GM10847 (cell line): ENCODE data around the gene KLF13.

ENCODE experiments used
- POLR2A ChIP-seq: IDR thresholded peaks from 2 replicates; pipeline ENCODE4 v1.6.1; 2011; ENCODE audit not compliant: insufficient read length; ENCODE audit errors: extremely low read depth

Gene KLF13

DNA sequence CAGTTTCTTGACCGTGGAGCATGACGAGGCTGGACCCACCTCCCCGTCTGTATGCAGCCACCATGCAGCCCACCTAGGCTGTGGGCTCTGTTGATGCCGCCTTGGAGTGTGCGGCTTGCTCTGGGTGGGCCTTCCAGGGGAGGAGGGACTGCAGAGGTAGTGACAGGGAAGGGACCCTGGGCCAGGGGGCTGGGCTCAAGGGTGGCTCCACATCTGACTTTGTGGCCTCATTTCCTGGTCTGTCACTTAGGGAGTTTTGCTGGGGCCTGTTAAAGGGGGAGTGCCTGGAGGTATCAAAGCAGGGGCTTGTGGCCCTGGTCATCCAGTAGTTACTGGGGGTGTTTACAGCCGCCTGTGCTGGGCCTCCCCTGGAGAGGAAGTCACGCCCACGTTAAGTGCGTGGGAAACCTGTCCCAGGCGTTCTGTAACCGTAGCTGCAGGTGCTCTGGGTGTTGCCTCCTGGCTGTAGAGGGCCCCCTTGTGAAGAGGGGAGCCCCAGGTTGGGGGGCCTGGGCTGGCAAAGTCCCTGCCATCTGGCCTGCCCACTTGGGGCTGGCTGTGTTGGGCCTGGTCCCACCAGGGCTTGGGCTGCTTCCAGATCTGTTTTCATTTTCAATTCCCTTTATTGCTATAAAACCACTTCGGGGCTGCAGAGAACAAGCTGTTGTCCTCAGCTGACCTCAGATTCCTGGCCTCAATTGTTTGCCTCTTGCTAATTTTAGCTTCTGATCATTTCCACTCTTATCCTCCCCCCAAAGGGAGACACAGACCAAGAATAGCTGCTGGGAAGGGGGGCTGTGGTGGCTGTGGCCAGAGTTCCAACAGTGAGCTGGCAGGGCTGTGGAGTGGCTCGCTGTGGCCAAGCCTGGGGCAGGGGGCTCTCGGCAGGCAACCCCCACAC, 26.5 kb downstream of the KLF13 start:
- TF ChIP-seq POLR2A = peak; percentile 10

GRCh38 chr15:31353931-31354330, 27.3 kb downstream of the KLF13 start:
- no peak for TF ChIP-seq POLR2A

- no peak for TF ChIP-seq POLR2A
These were observed 30.5 kb downstream of the KLF13 start for GRCh38 chr15:31357148-31357547.

- no peak for TF ChIP-seq POLR2A
These were observed 31.5 kb downstream of the KLF13 start for GRCh38 chr15:31358163-31358562.

- TF ChIP-seq POLR2A = no peak
These were observed 32.5 kb downstream of the KLF13 start for GRCh38 chr15:31358957-31359701.

DNA sequence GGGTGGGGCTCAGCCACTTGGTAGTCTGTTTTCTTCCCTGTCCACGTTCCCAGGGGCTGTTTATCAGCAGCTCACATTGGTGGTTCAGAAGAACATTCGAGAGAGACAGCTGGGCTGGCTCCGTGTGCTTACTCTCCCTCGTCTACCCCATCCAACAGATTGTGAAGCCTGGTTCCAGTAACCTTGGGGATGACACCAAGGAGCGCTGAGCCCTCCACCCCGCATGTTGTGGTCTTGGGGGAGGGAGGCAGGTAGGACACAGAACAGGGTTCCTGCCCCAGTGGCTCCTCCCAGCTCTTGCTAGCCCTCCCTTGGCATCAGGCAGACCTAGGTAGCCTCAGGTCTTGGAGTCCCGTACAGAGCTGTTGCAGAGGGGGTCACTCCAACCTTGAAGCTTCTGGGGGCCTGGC, 33.1 kb downstream of the KLF13 start:
- TF ChIP-seq POLR2A = no peak

DNA sequence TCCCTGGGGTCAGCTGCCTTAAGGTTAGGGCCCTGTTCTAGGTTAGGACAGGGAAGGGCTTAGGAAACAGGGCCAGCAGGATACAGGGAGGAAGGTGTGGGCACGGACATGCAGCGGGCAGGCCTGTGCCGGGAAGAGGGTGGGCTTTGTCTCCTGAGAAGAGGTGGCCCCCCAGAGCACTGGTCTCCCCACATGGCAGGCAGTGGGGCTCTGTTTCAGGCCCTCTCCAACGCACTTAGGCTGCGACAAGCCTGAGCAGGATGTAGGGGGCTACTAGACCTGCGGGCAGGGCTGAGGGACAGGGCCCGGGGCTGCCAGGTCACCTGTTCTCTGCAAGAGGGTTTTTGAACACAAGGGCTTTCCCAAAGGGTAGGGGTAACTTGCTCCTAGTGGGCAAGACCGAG, 33.5 kb downstream of the KLF13 start:
- no peak for TF ChIP-seq POLR2A

DNA sequence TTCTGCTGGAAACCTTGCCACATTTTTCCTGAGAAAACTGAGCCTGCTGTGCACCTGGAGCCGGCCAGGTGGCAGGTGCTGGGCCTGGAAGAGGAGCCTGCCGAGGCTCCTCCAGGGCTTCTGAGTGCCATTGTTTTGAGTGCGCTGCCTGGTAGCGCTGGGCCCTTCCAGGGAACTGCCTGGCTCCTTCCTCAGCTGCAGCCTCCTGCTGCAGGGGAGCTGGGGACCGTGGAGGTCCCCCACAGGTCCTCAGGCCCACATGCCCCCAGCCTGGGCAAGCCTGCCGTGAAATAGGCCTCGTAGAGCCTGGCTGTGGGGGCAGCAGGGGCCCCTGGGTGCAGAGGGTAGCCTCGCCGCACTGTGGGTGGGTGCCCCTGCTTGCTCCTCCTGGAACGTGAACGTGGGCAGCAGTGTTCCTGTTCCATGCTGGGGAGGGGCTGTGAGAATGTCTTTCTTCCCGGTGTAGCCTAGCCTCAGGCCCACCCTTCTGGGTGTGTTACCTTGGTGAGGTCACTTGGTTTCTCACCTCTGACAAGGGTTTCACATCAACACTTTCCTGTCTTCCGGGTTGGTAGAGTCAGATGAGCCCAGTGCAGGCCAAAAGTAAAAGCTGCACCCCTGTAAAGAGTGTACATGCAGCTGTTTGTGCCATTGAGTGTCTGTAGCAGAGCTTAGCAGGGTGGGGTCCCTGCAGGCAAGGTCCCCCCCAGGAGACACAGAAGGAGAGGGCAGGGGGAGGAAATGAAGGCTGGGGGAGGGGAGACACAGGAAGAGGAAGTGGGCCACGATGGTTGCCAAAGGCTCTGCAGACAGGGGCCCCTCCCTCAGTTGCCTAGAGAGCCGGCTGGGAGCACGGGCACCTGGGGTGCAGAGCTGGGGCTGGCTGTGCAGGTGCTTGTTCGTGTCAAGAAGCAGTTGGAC, 34.5 kb downstream of the KLF13 start:
- peak; percentile 21 for TF ChIP-seq POLR2A

DNA sequence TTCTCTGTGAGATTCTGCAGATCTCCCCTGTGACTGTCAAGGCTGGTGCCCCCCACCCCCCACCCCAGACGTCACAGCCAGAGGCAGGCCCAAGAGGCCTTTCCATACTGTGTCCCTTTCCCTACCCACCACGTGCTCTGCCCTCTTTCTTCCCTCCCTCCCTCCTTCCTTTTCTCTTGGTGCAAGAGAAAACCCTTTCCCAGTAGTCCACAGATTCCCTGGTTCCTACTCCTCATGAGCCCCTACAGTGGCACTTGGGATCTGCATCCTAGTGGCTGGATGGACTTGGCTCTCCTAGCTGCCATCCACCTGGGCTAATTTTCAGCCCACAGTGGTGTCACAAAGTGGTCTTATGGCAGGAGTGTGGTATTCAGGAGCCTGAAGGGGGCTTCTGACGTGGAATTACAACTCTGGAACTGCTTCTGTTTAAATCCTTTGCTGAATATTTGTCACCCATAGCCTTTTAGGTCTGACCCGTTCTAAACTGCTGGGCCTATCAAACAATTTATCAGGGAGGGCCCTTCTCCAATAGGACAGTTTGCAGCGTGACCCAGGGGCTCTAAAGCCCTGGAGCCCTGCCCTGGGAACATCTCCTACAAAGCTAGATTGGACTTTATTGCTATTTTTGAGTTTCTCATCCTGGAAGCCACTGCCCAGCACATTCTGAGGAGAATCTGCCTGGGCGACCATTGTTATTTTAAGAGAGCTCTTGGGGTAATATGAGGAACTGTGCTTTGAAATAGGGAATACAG, 35.3 kb downstream of the KLF13 start:
- no peak for TF ChIP-seq POLR2A

DNA sequence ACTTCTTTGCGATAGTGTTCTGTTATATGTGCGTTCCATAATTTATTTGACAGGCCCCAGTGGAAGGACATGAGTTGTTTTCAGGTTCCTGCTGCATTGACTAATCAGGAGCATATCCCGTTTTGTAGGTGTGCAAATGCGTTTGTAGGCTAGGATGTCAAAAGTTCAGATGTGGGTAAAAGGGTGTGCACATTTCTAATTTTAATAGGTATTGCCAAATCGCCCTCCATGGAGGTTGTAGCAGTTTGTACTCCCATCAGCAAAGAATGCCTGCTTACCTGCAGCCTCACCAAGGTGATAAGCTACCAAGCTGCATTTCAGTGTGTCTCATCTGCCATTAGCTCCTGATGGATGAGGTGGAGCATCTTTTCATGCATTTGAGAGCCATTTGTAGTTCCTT, 36.3 kb downstream of the KLF13 start:
- no peak for TF ChIP-seq POLR2A

- no peak for TF ChIP-seq POLR2A
These were observed 37.8 kb downstream of the KLF13 start for GRCh38 chr15:31364301-31365031.

DNA sequence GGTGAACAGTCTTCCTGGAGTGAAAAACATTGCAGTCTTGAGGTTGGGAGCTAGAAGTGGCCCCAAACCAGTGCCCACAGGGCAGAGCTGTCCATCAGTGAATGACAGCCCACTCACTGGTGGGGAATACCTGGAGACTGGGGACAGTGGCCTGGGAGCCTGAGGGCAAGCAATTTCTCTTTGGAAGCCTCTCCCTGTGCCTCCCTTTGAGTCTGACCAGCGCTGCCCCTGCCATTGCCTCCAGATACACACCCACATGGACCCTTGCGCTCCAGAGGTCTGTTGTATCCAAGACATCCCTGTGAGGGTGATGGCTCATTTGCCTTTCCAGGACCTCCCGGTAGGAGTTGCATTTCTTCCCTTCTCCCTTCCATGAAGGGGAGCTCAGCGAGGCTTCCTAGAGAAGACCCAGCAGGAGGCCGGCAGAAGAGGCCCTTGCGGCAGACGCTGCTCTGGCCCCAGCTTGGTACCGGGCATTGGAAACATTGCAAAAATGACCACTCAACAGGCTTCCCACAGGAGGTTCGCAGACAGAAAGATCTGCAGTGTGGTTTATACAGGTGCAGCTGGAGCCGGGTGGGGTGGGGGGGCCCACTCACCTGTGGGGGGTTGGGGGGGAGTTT, 38.5 kb downstream of the KLF13 start:
- TF ChIP-seq POLR2A = no peak

- no peak for TF ChIP-seq POLR2A
These were observed 39.1 kb downstream of the KLF13 start for GRCh38 chr15:31365655-31366127.
